Progenitor cell of endocrine pancreas (in vitro differentiated cells): Measurements from ENCODE around the gene PFN1. TPM values are rescaled to one million over a fixed set of nuclear protein-coding genes. Genes with fewer than 3 reads are reported as not detected.
A peak's percentile ranks its signal among the peaks of the same experiment; 100 is the strongest.

Experiments
- DNase-seq: peaks from one replicate; pipeline ENCODE4 v3.0.0; 2021; ENCODE audit warnings: low spot score; ENCODE audit not compliant: unreplicated experiment
- H3K27ac Mint-ChIP-seq: 2 replicates; pipeline ENCODE4 v1.8.0; 2021; ENCODE audit warnings: mild to moderate bottlenecking, moderate library complexity, mixed read lengths
- H3K27me3 Mint-ChIP-seq: 2 replicates; pipeline ENCODE4 v1.8.0; 2021; ENCODE audit warnings: mixed read lengths
- H3K36me3 Mint-ChIP-seq: 2 replicates; pipeline ENCODE4 v1.8.0; 2022; ENCODE audit warnings: mixed read lengths; ENCODE audit not compliant: insufficient read depth
- H3K4me1 Mint-ChIP-seq: 2 replicates; pipeline ENCODE4 v1.8.0; 2021; ENCODE audit warnings: low read depth, mixed read lengths
- H3K4me3 Mint-ChIP-seq: 2 replicates; pipeline ENCODE4 v1.8.0; 2021; ENCODE audit warnings: low read depth, mild to moderate bottlenecking, moderate library complexity, mixed read lengths
- H3K9me3 Mint-ChIP-seq: 2 replicates; pipeline ENCODE4 v1.8.0; 2021; ENCODE audit warnings: low read depth, mixed read lengths
- CTCF ChIP-seq: fragments of 200-600 bp; sonication (generic); IDR thresholded peaks from one replicate; pipeline ENCODE4 v1.5.0; 2021; ENCODE audit warnings: antibody characterized with exemption, mild to moderate bottlenecking; ENCODE audit not compliant: unreplicated experiment
- total RNA-seq: library from RNA; stranded (reverse); gene quantifications from 2 replicates; pipeline ENCODE4 v1.2.1, GENCODE V29; 2021

The PFN1 gene
- total RNA-seq, 1 donor from 2014 or later: 372 TPM

DNA sequence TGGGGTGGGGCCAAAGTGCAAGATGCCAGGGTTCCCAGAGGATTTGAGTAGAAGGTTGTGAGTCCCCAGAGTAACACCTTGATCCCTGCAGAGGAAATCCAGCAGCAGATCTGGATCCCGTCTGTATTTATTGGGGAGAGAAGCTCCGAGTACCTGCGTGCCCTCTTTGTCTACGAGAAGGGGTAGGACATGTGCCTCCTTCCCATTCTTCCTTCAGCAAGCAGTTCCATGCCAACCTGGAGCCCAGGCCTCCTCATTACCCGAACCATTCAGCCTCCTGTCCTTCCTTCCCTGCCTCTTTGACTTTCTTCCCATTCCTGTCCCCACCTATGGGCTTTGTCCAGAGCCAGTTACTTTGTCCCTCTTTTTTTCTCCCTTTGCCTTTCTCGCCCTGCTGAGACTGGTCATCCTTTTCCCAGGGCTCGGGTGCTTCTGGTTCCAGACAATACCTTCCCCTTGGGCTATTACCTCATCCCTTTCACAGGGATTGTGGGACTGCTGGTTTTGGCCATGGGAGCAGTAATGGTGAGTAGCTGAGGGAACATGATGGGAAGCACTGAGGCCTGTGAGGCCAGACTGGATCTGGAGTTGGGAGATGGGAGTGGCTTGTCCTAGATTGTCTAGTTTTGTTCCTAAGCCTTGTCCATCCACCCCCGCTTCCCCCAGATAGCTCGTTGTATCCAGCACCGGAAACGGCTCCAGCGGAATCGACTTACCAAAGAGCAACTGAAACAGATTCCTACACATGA lies 5.4 kb downstream of the PFN1 start:
- TF ChIP-seq CTCF: no peak
- Mint-ChIP-seq H3K27me3 (no peaks in the 10 kb centered on the region), H3K9me3 (no peaks in the 10 kb centered on the region), H3K4me3 (peak overlapping the region; percentile 19), H3K27ac (peak overlapping the region; percentile 79), H3K4me1 (peaks cover 37% of the 10 kb centered on the region), H3K36me3 (peaks cover 9% of the 10 kb centered on the region)
- no peak for DNase-seq

- Mint-ChIP-seq H3K27ac (peak overlapping the region; percentile 99), H3K9me3 (no peaks in the 10 kb centered on the region), H3K4me3 (peak overlapping the region; percentile 85), H3K4me1 (peaks cover 28% of the 10 kb centered on the region), H3K27me3 (no peaks in the 10 kb centered on the region), H3K36me3 (peaks cover 11% of the 10 kb centered on the region)
- no peak for DNase-seq
- no peak for TF ChIP-seq CTCF
These were observed 7.1 kb downstream of the PFN1 start for GRCh38 chr17:4941319-4941610.

- Mint-ChIP-seq H3K27ac (peak overlapping the region; percentile 99), H3K27me3 (no peaks in the 10 kb centered on the region), H3K4me1 (peaks cover 26% of the 10 kb centered on the region), H3K9me3 (no peaks in the 10 kb centered on the region), H3K36me3 (peaks cover 11% of the 10 kb centered on the region), H3K4me3 (peak overlapping the region; percentile 85)
- peak; percentile 45 for DNase-seq
- TF ChIP-seq CTCF: no peak
These were observed 7.6 kb downstream of the PFN1 start for GRCh38 chr17:4940555-4941318.

GRCh38 chr17:4939796-4940554 lies 8.4 kb downstream of the PFN1 start, which contains the start of the genes RNF167 and SLC25A11:
RNF167 (plus strand) TSS chr17:4940268; CDS start chr17:4940910, 642 bp downstream.
SLC25A11 (minus strand) TSS chr17:4940046; CDS start chr17:4939910, 136 bp downstream.
- peak; percentile 80 for DNase-seq
- H3K4me3 Mint-ChIP-seq: peak within 1 kb of the TSS; percentile 85
- no peaks in the 10 kb centered on the region for H3K9me3 Mint-ChIP-seq
- no peaks in the 10 kb centered on the region for H3K27me3 Mint-ChIP-seq
- H3K27ac Mint-ChIP-seq: peak within 1 kb of the TSS; percentile 99
- no peak for TF ChIP-seq CTCF
- peaks cover 21% of the 10 kb centered on the region for H3K4me1 Mint-ChIP-seq
- peaks cover 7% of the 10 kb centered on the region for H3K36me3 Mint-ChIP-seq

DNA sequence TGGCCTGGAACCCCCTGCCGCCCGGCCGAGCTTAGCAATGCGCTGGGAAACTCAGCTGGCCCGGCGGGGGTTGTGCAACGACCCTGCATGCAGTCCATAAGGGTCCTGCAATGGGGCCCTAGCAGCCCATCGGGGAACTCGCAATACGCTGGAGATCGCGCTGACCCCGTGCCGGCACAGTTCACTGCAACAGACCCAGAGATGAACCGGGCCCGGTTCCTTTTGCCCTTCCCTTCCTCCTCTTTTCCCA lies 8.9 kb downstream of the PFN1 start:
- peak; percentile 33 for DNase-seq
- no peak for TF ChIP-seq CTCF
- Mint-ChIP-seq H3K9me3 (no peaks in the 10 kb centered on the region), H3K4me1 (peaks cover 21% of the 10 kb centered on the region), H3K27me3 (no peaks in the 10 kb centered on the region), H3K36me3 (peaks cover 7% of the 10 kb centered on the region), H3K27ac (peak overlapping the region; percentile 94), H3K4me3 (peak overlapping the region; percentile 85)
